HL-60/S4 (cell line): Measurements from ENCODE around the gene PTPRT.

Source experiments
- in situ Hi-C: fragments of 300-500 bp; cut with MboI; formaldehyde crosslinking; loops from 2 replicates; pipeline ENCODE4 v1.14.3; 2022; ENCODE audit warnings: low sequenced_read_pairs

Gene PTPRT

GRCh38 chr20:43123180-43123579, 66.5 kb downstream of the PTPRT start:
- in situ Hi-C loops, result no loop called here

- in situ Hi-C loops, result no loop called here
These were observed 70.0 kb downstream of the PTPRT start for GRCh38 chr20:43119720-43120119.

- in situ Hi-C loops, result no loop called here
These were observed 87.3 kb downstream of the PTPRT start for GRCh38 chr20:43102394-43102793.

GRCh38 chr20:43096931-43097260, 92.8 kb downstream of the PTPRT start:
- in situ Hi-C loops, result no loop called here

GRCh38 chr20:43096126-43096930, 93.4 kb downstream of the PTPRT start:
- in situ Hi-C loops, result no loop called here

GRCh38 chr20:43095034-43095433, 94.7 kb downstream of the PTPRT start:
- in situ Hi-C loops, result no loop called here

- in situ Hi-C loops, result no loop called here
These were observed 97.2 kb downstream of the PTPRT start for GRCh38 chr20:43092386-43093088.

DNA sequence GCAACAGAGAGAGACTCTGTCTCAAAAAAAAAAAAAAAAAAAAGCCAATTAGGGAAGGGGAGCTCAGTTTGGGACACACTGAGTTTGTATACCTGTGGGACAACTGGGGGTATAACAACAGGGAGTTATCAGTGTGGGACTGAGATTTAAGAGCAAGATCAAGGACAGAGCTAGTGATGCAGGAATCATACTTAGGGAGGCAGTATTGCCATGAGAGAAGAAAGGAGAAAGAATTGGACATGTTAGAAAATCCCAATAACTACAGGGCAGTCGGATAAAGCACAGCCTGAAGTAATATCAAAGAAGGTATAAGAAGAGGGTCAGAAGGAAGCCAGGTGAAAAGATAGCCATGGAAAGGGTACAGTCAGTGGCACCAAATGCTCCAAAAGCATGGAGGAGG, 121.2 kb downstream of the PTPRT start:
- in situ Hi-C loops, result no loop called here

- in situ Hi-C loops, result no loop called here
These were observed 123.6 kb downstream of the PTPRT start for GRCh38 chr20:43066125-43066524.

- in situ Hi-C loops, result no loop called here
These were observed 124.4 kb downstream of the PTPRT start for GRCh38 chr20:43065299-43065698.

DNA sequence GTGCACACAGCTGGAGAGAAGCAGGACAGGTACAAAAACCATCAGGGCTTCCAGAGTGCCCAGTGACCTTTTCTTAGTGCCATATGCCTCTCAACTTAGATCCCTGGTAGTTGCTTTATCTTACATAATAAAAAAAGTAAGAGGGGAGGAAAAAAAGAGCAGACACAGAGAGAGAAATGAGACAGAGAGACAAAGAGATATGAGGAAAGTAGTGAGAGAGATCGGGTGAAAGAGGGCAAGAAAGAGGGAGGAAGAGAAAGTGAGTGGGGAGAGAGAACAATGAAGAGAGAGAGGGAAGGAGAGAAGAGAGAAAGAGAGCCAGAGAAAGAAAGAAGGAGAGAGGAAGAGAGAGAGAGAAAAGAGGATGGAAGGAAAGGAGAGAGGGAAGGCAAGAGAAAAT, 131.6 kb downstream of the PTPRT start:
- in situ Hi-C loops, result no loop called here

GRCh38 chr20:43057317-43057716, 132.4 kb downstream of the PTPRT start:
- in situ Hi-C loops, result no loop called here

DNA sequence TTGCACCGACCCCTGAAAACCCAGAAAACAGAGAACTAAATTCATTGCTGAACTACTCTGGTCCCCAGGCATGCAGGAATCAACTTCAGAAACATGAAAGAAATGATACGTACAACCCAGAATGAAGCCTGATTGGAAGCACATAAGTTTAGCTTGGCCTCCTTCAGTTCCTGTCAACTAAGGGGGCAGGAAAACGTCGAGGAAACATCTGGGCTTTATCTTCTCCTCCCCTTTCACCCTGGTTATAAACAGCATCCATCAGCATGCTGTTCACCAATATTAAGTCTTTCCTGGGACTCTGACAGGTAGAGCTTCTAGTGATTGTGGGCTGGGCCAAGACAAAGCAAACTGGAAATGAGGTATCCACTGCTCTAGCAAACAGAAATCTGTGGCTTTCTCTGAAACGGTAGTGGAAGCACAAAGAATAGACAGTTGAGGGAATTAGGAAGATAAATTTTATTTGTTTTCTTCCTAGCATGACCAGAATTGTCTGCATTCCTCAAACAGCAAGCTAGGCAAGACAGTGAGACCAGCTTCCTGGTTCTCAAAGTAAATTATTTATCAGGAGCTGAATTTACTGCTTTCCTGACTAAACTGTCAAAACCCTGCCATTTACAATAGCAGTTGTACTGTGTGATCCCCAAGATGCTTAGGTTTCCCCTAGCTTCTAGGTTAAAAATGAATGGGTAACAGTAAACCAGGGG, 134.4 kb downstream of the PTPRT start:
- in situ Hi-C loops, result no loop called here

- in situ Hi-C loops, result no loop called here
These were observed 137.2 kb downstream of the PTPRT start for GRCh38 chr20:43052532-43052931.

DNA sequence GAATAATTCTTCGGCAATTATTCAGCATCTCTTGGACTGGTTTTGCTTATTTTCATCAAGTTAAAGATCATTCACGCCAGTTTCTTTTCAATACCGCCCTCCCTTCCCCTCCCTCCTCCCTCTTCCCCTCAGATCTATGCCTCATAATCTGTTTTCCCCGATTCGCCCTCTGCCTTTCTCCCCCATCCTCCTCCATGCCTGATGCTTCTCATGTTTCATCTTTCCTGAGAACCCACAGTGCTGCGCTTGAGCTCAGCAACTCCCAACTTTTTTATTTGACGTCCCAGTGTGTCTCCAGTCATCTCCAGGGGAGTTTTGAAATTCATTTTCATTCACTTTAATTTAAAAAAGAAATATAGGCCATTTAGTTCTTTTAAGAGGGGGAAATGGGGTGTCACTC, 142.7 kb downstream of the PTPRT start:
- in situ Hi-C loops, result no loop called here

DNA sequence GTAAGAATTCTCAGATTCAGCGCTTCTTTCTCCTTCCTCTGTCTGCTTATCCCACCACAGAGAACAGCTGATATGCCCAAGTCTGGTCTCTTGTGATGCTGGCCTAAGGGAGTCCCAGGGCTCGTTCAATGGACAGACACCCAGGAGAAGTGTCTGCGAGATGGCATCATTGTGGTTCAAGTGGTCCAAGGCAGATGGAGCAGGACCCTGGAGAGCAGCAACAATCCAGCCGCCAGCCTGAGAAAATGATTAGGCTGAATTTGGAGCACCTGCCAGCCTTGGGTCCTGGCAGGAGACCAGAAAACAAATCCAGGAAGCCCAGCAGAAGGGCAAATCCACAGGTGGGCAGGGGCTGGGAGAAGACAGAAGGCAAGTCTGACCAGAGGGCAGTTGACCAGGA, 145.8 kb downstream of the PTPRT start:
- in situ Hi-C loops, result no loop called here

- in situ Hi-C loops, result no loop called here
These were observed 149.3 kb downstream of the PTPRT start for GRCh38 chr20:43040427-43040826.

DNA sequence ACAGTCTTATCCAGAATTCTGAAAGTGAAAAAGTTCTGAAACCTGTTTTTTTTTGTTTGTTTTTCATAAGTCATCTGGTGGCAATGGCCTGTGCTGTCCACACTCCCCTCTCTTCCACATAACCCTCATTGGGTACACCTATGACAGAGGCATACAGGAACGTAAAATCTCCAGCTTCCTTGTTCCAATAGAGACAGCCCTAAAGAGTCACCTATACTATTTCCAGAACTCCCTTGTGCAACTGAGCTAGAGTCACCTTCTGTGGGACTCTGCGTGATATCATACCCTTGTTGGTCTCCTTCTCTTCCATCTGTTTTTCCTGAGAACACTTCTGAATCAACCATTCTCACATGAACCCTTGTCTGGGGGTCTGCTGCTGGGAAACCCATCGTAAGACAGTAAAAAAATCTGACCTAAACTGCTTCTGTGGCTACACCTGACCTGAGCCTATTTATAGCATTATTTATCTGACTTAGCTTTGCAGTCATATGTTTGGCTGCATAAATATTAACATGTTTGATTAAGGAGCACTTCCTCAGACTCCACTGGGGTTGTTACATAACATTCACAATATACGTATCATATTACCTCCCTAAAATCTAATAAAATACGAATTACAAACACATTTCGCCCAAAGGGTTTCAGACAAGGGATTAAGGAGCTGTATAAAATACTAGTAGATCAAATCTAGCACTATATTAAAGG, 151.9 kb downstream of the PTPRT start:
- in situ Hi-C loops, result no loop called here

DNA sequence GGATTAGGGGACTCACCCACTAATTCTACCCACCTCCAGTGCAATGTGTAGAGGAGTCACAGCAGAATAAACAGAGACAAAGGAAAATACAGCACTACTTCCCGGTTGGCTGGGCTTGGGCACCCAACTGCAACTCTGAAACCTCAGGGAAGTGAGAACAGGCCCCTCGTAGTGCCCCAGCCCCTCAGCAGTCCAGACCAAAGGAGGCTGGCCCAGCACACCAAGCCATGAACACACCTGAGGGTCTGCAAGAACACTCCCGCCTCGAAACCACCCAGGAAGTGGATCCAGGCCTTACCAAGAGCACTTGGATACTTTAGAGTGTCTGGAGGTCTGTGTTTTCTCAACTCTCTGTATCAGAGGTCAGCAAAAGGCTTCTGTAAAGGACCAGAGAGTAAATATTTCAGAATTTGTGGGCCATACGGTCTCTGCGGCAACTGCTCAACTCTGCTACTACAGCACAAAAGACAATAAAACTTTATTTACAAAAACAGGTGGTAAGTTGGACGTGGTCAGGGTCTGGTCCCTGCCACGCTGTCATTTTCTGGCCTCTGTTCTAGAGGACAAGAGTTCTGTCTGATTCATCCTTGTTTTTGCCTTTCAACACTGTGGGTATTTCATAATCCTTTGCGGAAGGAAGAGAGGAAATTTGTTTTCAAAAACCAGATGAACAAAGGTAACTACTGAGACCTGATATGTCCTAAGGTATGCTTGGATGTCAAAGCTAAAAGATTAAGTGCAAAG, 154.6 kb downstream of the PTPRT start:
- in situ Hi-C loops, result no loop called here

- in situ Hi-C loops, result no loop called here
These were observed 157.2 kb downstream of the PTPRT start for GRCh38 chr20:43032459-43032858.

GRCh38 chr20:43029176-43029575, 160.5 kb downstream of the PTPRT start:
- in situ Hi-C loops, result no loop called here
